HK-2 (cell line): Measurements from ENCODE around the gene CMPK1.
"Not testable (repeated sequence)": the region's sequence is repeated elsewhere in the genome, so short reads cannot be mapped to it uniquely, and the experiment has no call there.

Experiments used
- DNase-seq: peaks from one replicate; pipeline ENCODE4 v3.0.0-alpha.2; 2018; ENCODE audit not compliant: unreplicated experiment

CMPK1 gene

DNA sequence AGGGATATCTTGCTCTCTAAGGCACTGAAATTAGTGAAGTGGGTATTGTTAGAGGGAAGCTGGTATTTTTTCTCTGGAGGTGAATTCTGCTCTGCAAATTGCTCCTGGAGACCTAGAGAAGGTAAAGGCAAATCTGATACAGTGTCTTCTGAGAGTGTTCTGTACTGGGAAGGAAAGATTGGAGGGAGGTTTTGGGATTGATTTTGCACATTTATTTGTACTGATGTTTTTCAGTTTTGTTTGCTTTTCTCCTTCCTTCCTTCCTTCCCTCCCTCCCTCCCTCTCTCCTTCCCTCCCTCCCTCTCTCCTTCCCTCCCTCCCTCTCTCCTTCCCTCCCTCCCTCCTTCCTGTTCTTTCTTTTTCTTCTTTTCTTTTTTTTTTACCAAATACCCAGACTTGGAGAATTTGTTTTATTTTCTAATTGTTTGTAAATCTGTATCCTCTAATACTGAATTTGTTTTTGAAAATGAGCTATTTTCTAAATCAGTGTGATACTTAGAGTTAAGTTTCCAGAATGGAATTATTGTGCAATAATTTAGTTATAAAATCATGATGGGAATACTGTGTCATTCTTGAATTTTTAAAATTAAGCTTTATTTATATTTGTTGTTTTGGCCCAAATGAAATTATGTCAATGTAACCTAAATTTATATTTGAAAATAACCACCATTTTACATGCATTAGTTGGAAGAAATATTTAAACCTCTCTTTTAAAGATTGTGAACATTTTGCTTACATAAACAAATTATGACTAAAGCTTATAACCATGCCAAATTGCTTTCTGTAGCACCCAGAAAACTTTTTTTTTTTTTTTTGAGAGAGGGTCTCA lies 4.9 kb downstream of the CMPK1 start:
- no peak for DNase-seq

DNA sequence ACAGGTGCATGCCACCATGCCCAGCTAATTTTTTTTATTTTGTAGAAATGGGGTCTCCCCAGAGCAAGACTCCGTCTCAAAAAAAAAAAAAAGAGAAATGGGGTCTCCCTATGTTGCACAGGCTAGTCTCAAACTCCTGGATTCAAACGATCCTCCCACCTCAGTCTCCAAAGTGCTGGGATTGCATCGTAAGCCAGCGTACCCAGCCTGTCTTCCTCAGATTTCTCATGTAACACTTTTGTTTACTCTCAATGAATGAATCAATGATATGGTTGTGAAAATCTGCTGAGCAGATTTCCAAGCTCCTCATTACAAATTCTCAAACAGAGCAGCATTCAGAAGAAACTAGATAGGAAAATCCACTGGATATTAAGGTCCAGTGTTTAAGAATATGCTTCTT lies 6.6 kb downstream of the CMPK1 start:
- no peak for DNase-seq

DNA sequence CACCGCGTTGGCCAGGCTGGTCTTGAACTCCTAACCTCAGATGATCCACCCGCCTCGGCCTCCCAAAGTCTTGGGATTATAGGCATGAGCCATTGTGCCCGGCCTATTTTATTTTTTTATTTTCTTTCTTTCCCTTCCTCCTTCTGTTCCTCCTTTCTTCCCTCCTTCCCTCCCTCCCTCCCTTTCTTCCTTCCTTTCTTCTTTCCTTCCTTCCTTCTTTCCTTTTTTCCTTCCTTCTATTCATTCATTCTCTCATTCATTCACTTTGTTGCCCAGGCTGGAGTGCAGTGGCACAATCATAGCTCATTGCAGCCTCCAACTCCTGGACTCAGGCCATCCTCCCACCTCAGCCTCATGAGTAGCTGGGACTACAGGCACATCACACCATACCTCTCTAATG lies 13.4 kb downstream of the CMPK1 start:
- DNase-seq: not testable (repeated sequence)

DNA sequence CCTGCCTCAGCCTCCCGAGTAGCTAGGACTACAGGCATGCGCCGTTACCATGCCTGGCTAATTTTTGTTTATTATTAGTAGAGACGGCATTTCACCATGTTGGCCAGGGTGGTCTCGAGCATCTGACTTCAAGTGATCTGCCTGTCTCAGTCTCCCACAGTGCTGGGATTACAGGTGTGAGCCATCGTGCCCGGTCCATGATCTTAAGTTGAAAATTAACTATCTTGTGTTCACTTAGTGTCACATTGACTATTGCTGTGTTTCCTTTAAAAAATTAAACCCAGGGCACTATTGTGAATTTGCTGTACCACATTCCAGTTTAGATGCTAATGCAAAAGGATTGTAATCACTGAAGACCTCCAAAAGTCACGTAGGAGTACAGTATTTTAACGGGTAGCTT lies 14.1 kb downstream of the CMPK1 start:
- no peak for DNase-seq

DNA sequence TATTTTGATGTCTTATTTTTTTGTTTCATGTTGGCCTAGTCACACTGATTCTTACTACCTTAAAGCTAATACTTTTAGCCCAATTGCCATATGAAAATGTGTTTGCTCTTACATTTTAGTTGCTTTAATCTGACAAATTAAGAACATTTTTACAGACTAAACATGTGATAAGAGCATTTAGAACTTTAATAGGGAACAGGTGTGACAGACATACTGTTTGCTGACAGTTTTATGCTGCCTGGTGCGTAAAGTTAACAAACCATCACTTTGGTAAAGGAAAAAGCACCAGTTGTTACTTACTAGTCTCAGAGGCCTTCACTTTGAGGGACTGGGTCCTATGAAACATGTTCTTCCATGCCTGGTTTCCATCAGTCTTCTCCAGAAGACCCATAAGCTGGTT lies 14.7 kb downstream of the CMPK1 start:
- DNase-seq: no peak

DNA sequence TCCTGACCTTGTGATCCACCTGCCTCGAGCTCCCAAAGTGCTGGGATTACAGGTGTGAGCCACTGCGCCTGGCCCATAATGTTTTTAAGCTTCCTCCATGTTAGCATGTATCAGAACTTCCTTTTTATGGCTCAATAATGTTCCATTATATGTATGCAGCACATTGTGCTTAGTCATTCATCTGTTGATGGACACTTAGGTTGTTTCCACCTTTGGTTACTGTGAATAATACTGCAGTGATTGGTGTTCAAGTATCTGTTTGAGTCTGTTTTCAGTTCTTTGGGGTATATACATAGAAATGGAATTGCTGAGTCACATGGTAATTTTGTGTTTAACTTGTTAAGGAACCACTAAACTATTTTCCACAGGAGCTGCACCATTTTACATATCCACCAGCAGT lies 17.7 kb downstream of the CMPK1 start:
- no peak for DNase-seq

DNA sequence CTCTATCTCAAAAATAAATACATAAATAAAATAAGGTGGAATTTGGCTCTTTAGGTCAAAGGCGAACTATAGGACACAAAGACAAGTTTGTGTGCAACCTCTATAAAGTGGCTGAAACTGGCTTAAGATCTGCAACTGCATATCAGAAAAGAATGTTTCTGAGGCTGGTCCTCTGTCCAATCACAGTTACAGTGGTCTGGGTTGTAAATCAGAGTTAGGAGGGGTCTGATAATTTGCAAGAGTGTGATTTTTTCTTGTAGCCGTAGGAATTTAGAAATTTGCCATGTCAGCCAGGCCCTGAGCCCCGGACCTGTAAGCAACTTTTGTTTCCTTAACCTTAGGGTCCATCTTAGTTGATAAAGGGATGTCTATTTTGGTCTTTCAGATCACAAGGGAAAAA lies 27.8 kb downstream of the CMPK1 start:
- DNase-seq: no peak

DNA sequence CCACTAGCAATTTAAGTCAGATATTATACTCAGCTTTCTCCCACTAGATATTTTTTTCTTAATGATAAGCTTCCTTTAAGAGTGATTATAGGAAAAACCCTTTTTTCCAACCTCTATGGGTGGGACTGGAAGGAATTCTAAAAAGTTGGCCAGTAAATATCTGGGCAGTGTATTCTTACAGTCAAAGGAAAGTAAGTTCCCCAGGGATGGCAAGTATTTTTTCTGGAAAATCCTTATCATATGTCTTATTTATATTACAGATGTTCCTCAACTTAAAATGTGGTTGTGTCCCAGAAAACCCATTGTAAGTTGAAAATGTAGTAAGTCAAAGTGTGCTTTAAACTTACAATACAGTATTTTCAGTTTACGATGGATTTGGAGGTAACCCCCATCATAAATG lies 29.2 kb downstream of the CMPK1 start:
- no peak for DNase-seq

DNA sequence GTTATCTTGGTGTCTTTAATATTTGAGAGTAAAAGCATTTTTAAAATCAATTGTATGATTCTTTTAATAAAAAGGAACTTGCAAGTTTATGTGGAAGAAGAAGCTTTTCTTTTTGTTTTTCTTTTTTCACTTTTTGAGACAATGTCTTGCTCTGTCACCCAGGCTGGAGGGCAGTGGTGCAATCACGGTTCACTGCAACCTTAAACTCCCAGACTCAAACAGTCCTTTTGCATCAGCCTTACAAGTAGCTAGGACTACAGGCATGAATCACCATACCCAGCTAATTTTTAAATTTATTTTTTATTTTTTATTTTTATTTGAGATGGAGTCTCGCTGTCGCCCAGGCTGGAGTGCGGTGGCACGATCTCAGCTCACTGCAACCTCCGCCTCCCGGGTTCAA lies 34.1 kb downstream of the CMPK1 start:
- DNase-seq: no peak

DNA sequence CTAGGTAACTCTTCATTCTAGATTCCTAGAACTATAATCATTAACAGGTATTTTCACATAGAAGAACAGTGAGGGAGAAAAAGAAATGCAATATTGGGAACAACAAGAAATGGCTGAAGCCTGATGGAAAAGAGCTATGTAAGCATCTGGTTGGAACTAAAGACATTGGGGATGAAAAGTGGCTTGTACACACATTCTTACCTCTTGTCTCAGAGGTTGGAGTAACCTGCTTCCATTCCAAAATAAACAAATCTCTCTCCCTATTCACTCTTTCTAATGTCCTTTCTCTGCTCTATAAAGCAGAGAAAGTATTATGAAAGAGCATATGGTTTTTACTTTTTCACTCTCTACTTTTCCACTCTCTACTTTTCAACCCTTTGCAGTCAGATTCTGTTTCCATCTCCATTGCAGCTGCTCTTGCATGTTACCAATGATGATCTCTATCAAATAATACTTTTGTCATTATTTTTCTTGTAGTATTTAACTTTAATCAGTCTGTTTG lies 37.5 kb downstream of the CMPK1 start:
- DNase-seq: no peak

DNA sequence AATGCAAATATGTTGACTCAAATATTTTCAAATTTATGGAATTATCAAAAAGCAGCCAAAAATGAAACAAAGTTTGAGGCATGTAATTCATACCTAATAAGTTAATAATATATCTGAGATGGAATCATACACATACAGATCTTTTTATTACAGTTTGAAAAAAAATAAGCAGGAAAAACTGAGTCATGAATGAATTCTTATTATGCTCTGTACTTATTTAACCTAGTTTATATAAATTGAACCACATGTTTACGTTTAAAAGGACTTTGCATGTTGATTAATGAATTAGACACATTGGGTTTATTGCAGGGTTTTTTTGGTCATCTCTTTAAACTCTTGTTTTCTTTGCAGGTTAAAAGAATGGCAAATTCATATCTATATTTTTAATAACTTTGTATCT lies 40.9 kb downstream of the CMPK1 start:
- no peak for DNase-seq

DNA sequence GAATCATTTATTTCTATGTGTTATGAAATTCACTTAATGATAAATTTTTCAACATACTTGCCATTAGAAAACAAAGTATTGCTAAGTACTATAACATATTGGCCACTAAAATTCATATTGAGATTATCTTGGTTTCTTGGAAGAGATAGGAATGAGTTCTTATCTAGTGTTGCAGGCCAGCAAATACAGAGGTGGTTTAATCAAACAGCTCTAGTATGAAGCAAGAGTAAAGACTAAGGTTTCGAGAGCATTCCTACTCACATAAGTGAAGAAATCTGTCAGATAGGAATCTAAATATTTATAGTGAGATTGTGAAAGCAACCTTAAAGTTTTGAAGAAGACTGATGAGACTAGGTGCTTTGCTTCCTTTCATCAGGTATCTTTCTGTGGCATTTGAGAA lies 44.6 kb downstream of the CMPK1 start:
- DNase-seq: no peak

DNA sequence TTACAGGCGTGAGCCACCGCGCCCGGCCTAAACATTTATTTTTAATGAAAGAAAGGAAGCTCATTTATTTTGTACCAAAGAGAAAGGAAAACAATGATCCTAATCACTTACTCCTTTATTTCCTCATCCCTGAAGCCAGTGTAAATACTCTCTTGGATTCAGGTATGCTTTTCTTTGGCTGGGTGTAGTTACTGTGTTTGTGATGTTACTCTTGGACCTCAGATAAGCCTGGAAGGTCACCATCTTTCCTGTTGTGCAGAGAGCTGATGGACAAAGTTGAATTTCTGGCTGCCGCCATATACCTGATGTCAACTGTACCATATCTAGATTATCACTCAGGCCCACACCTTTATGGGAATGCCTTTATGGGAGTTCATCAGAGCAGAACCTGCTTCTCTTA lies 47.1 kb downstream of the CMPK1 start:
- no peak for DNase-seq

DNA sequence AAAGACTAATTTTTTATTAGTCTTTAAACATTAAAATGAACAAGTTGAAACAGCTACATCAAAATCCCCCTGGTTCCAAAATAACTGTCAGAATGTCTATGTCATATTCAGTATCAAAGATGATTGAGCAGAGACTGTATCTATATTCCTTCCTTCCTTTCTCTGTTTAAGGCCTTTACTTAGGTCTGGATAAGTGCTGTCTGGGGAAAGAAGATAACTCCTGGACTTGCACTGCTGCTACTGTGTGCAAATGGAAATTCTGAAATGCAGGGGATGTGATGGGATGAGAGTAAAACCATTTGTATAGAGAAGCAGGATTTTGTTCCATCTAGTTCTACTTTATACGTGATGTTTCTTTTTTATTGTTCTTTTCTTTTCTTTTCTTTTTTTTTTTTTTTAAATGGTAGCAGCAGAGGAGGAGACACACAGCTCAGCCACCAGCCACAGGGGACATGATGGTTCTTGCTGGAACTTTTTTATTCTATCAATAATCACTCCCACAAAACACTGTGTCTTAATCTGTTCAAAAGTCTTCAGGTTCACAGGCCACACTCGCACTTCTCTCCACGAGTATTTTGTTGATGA lies 48.9 kb downstream of the CMPK1 start:
- DNase-seq: no peak

DNA sequence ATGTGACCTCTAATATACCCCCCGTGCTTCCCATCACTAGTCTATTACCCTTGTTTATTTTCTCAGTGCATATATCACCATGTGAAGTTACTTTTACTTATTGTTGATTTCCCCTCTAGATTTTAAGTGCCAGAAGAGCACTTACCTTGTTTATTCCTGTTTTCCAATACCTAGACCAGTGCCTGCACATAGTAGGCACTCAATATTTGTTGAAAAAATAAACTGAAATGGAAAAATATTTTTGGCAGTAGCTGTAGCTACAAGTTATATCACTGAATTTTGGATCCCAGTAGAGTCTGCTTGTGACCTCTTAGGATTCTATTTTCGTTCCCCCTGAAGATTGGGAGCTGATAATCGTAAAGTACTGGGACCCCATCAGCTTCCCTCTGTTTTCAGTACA lies 50.5 kb downstream of the CMPK1 start:
- no peak for DNase-seq

DNA sequence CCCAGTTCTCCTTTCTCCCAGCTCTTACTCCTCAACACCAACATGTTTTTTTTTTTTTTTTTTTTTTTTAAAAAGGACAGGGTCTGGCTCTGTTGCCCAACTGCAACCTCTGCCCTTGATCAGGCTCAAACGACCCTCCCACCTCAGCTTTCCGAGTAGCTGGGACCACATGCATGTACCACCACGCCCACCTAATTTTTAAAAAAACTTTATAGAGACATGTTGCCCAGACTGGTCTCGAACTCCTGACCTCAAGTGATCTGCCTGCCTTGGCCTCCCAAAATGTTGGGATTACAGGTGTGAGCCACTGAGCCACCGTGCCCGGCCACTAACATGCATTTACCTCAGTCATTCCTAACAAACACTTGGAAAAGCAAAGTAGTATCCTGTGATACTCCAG lies 51.4 kb downstream of the CMPK1 start:
- DNase-seq: no peak

DNA sequence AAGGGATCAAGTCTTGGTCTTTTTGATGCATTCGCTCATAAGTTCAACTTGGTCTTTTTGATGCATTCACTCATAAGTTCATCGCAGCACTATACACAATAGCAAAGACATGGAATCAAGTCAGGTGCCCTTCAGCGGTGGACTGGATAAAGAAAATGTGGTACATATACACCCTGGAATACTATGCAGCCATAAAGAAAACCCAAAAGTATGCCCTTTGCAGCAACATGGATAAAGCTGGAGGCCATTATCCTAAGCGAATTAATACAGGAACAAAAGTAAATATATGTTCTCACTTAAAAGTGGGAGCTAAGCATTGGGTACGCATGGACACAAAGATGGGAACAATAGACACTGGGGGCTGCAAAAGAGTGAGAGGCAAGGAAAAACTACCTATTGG lies 52.7 kb downstream of the CMPK1 start:
- DNase-seq: no peak

DNA sequence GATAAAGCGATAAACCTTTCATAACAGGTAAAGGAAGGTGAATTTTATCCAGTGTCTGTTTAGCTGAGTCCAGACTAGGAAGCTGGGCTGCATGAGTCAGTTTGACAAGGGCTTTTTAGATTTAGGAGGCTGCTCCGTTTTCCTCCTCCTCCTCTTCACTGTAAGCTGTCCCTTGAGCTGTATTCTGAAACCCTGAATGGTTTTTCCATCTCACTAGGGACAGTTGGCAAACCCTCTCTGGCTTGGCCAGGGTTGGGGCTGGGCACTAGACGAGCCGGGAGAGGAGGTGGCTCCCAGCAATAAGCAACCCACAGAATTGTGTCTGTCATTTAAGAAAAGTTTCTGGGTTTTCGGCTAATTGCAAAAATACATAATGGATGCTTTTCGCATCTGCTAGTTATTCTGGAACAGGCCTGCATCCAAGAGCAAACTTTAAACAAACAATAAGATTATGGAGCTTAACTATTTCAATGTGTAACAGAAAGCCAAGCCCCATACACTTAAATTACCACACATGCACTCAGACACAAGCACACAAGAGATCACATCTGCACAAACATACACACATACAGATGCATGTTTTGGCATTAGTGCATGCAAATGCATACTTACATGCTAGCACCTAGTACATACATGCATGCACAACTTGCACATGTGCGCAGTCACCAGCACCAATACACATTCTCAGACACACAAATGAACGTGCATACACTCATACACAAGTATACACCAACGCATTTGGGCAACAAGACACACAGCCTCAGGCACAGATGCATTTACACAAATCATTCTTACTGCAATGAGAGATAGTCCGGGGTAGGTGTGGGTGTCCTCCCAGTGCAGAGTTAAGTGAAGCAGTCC lies 54.7 kb downstream of the CMPK1 start:
- DNase-seq: no peak

DNA sequence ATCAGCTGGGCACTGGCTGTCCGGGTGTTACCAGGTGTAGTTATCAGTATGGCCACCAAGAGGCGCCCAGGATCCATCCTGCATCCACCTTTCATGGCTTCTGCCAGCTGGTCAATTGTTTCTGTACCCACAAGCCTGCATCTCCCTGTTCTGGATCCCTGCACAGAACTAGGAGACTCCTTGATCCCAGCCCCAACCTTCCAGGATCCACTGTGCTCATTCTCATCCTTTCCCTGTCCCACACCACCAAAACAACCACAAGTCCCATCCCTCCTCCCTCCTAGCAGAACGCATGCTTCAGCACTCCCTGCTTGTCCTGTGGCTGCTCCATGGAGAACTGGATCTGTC lies 55.3 kb downstream of the CMPK1 start:
- DNase-seq: peak; percentile 68

DNA sequence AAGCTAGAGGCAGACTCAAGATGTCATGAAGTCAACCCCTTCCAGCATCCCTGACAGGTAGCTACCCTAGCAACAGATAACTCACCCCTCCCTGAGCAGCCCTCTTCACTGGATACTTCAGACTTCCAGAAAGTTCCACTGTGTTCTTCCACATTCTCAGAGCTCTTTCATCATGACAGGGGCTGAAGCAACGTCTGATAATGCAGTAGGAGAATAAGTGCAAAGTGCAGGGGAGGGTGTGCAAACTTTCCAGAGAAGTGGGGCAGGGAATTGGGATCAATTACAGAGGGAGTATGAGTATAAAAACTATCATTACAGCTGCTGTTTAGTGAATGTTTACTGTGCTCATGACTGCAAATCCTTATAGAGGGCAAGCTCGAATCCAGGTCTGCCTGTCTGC lies 56.1 kb downstream of the CMPK1 start:
- no peak for DNase-seq

DNA sequence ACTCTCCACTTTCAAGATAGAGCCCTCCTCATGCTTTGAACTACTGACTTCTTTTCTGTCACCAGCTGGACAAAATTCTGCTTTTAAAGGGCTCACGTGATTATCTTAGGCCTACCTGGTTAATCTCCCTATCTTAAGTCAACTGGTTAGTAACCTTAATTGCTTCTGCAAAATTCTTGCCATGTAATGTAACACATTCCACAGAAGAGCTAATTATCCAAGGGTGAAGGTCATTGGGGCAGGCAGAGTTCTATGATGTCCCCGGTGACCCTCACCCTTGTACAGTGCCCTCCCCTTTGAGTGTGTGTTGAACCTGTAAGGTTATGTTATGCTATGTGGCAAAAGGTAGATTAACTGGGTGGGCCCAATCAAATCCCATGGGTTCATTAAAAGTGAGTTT lies 57.3 kb downstream of the CMPK1 start:
- DNase-seq: no peak

DNA sequence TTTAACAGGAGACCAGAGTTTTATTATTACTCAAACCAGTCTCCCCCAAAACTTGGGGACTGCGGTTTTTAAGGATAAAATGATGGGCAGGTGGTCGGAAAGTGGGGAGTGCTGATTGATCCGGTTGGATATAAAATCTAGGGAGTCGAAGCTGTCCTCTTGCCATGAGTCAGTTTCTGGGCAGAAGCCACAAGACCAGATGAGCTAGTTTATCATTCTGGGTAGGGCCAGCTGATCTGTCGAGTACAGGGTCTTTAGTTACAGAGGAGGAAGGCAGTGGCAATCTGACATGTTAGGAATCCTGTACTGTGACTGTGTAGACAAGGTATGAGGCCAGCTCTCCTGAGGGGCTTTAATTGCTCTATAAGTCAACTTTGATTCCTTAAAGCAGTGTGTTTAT lies 59.6 kb downstream of the CMPK1 start:
- no peak for DNase-seq

DNA sequence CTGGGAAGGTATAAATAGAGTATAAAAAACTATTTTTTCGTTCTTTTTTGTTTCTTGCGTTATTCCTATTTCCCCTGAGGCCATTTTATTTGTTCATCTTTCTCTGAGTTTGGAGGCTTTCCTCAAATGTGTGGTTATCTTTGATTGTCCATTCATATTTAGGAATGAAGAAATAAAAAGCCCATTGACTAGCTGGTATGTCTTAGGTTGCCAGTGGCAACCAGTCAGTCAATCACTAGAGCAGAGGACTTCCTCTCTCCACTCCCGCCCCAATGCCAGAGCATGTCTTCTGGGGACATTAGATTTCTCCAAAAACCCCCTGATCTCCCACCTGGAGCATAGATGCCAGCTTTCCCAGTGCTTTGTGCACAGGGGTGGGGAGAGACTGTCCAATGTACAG lies 61.8 kb downstream of the CMPK1 start:
- DNase-seq: no peak
